Astrocyte of the spinal cord (primary cell): ENCODE measurements around the gene ERGIC2.

Experiments
- DNase-seq: peaks from one replicate; pipeline ENCODE4 v3.0.0; 2011; ENCODE audit warnings: low read depth, low spot score
- H3K4me3 ChIP-seq: 2 replicates; pipeline ENCODE4 v1.5.1; 2011; ENCODE audit warnings: low read depth, mild to moderate bottlenecking, low read length, moderate library complexity
- in situ Hi-C: cut with HindIII; loops from 2 replicates; pipeline ENCODE4 v1.10.0; 2017; ENCODE audit warnings: low sequenced_read_pairs
- TF ChIP-seq, protein P1 (sequence below): IDR thresholded peaks from 2 replicates; pipeline ENCODE4 v1.5.1; 2012; ENCODE audit warnings: low read depth, mild to moderate bottlenecking, low read length, inconsistent platforms

The ERGIC2 gene

GRCh38 chr12:29346769-29347421 is 34.1 kb downstream of the ERGIC2 start:
- in situ Hi-C loops, result no loop called here
- peak; percentile 3 for DNase-seq
- no peak overlapping the region for H3K4me3 ChIP-seq
- TF ChIP-seq, protein P1, sequence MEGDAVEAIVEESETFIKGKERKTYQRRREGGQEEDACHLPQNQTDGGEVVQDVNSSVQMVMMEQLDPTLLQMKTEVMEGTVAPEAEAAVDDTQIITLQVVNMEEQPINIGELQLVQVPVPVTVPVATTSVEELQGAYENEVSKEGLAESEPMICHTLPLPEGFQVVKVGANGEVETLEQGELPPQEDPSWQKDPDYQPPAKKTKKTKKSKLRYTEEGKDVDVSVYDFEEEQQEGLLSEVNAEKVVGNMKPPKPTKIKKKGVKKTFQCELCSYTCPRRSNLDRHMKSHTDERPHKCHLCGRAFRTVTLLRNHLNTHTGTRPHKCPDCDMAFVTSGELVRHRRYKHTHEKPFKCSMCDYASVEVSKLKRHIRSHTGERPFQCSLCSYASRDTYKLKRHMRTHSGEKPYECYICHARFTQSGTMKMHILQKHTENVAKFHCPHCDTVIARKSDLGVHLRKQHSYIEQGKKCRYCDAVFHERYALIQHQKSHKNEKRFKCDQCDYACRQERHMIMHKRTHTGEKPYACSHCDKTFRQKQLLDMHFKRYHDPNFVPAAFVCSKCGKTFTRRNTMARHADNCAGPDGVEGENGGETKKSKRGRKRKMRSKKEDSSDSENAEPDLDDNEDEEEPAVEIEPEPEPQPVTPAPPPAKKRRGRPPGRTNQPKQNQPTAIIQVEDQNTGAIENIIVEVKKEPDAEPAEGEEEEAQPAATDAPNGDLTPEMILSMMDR, result no peak

GRCh38 chr12:29343022-29343799 is 37.8 kb downstream of the ERGIC2 start:
- DNase-seq, result no peak
- TF ChIP-seq, protein P1, result no peak
- no peak overlapping the region for H3K4me3 ChIP-seq
- in situ Hi-C loops, result no loop called here

- no peak overlapping the region for H3K4me3 ChIP-seq
- no peak for DNase-seq
- TF ChIP-seq, protein P1, result no peak
- in situ Hi-C loops, result no loop called here
These were observed 43.6 kb downstream of the ERGIC2 start for GRCh38 chr12:29337325-29337724.

- DNase-seq, result no peak
- in situ Hi-C loops, result no loop called here
- TF ChIP-seq, protein P1, result no peak
These were observed 46.0 kb downstream of the ERGIC2 start for GRCh38 chr12:29334937-29335336.

DNA sequence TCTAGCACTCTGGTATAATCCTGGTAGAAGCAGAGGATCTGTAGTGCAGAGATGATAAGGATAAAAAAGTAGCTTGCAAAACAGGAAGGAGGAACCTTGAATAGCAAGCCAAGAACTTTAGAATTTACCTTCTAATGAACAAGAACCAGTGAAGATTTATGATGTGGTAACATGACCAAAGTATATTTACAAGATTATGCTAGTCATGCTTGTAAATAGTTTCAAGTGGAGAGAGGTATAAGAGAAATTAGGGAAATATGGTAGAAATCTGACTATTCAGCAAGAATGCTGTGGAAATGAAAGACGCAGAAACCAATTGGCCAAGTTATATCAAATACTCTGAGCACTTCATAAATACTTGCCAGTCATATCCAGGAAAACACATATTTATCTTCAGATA is 47.8 kb downstream of the ERGIC2 start:
- TF ChIP-seq, protein P1, result no peak
- in situ Hi-C loops, result no loop called here
- DNase-seq, result no peak

More at GRCh38 chr12:29334937-29335336, 46.0 kb downstream of the ERGIC2 start:
- H3K4me3 ChIP-seq, result no peak overlapping the region

GRCh38 chr12:29329411-29329810 is 51.6 kb downstream of the ERGIC2 start:
- TF ChIP-seq, protein P1, result no peak
- in situ Hi-C loops, result no loop called here
- DNase-seq, result no peak

More for the DNA sequence above, 47.8 kb downstream of the ERGIC2 start:
- no peak overlapping the region for H3K4me3 ChIP-seq

More at GRCh38 chr12:29329411-29329810, 51.6 kb downstream of the ERGIC2 start:
- no peak overlapping the region for H3K4me3 ChIP-seq
